Measurements from ENCODE around the gene MAB21L2. TPM values are rescaled to one million over a fixed set of nuclear protein-coding genes. Genes with fewer than 3 reads are reported as not detected.
A peak's percentile ranks its signal among the peaks of the same experiment; 100 is the strongest.

The MAB21L2 gene
- polyA plus RNA-seq, 2 of the 4 experiments (the other 2 are of a cell fraction): not detected

GRCh38 chr4:150567070-150567469 is 14.9 kb upstream of the MAB21L2 start:
- Histone ChIP-seq H3K4me1 (peaks cover 46% of the 10 kb centered on the region), H3K27ac (no peak overlapping the region), H3K9me3 (no peaks in the 10 kb centered on the region), H3K4me2 (no peak overlapping the region), H3K4me3 (no peak overlapping the region)
- DNase-seq (ENCODE audit: low read depth in 1 of 2, low spot score in 1 of 2) (no peak), ATAC-seq (no peak), FAIRE-seq (no peak)
- ChIA-PET POLR2A (no interaction called here), CTCF (no interaction called here)
- TF ChIP-seq POLR2AphosphoS2 (conservative IDR thresholded peaks at IDR 0.05; ENCODE audit: low read length) (no peak), MYC (IDR thresholded peaks at IDR 0.05; ENCODE audit: borderline replicate concordance, low read length) (no peak), E2F6 (IDR thresholded peaks at IDR 0.05; ENCODE audit: borderline replicate concordance, low read depth) (no peak)
- 82% methylated on average over 3 of the region's 3 CpGs for WGBS (ENCODE audit: missing lambda C conversion rate)

DNA sequence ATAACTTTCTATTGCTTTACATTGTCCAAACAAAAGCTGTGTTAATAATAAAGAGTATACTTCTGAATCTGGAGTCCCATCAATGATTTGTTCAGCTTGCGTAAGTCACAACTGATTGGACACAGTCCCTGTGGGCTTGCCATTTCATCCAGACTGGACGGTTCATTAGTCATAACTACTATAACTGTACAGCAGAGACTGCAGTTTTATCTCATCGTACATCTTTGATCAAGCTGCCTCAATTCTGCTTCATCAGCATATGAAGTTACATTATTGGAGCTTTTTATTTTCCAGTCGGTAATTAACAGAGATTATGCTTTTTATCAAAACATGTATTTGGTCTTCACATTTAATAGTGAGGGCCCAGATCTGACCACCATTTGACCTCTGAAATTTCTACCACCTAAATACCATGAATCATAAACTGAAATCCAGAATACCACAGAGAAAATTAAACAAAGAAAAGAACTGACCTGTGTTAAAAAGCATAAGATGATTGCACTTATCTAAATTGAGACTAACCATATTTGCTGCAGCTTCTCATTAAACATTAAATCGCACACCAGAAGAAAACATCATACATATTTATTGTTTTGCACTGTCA is 12.5 kb upstream of the MAB21L2 start:
- FAIRE-seq (peak; percentile 43), ATAC-seq (peak; percentile 98 to 99), DNase-seq (ENCODE audit: low read depth in 1 of 2, low spot score in 1 of 2) (peak; percentile 33 to 82)
- Histone ChIP-seq H3K4me1 (peaks cover 61% of the 10 kb centered on the region), H3K4me2 (peak overlapping the region; percentile 73), H3K27ac (peak overlapping the region; percentile 65 to 85; a peak in 5 of 6 replicates), H3K4me3 (no peak overlapping the region), H3K9me3 (no peaks in the 10 kb centered on the region)
- ChIA-PET CTCF (interaction anchor here (0.6 kb wide), 1 partner anchor 74 kb away, joined by 3 read pairs; no protein-coding TSS in a partner anchor), POLR2A (interaction anchor here (1.1 kb wide), 1 partner anchor 59 kb away, joined by 3 read pairs; no protein-coding TSS in a partner anchor)
- WGBS (ENCODE audit: missing lambda C conversion rate): 4% methylated on average over 5 of the region's 5 CpGs
- TF ChIP-seq ZSCAN20 (CRISPR knock-in tag; IDR thresholded peaks at IDR 0.05): no peak
- TF ChIP-seq ELK1 (IDR thresholded peaks at IDR 0.05; ENCODE audit: low read depth, low read length): no peak
- TF ChIP-seq EHF (CRISPR knock-in tag; IDR thresholded peaks at IDR 0.05): no peak
- no peak for TF ChIP-seq EHMT2 (IDR thresholded peaks at IDR 0.05; ENCODE audit: low read depth)
- TF ChIP-seq BCL3 (IDR thresholded peaks at IDR 0.05): no peak
- TF ChIP-seq CBX8 (IDR thresholded peaks at IDR 0.05): no peak
- no peak for TF ChIP-seq ZC3H11A (IDR thresholded peaks at IDR 0.05)
- TF ChIP-seq HEYL (CRISPR knock-in tag; IDR thresholded peaks at IDR 0.05): no peak
- TF ChIP-seq FOXS1 (CRISPR knock-in tag; IDR thresholded peaks at IDR 0.05): no peak
- TF ChIP-seq RCOR1 (IDR thresholded peaks at IDR 0.05; ENCODE audit: low read depth, low read length): no peak
- TF ChIP-seq CEBPB (IDR thresholded peaks at IDR 0.05): peak; percentile 16 to 79; a peak in 3 of 4 replicates
- TF ChIP-seq JUNB (IDR thresholded peaks at IDR 0.05): peak; percentile 27; the same call in 1 of the 2 replicates
- no peak for TF ChIP-seq RFX5 (IDR thresholded peaks at IDR 0.05)
- TF ChIP-seq, protein P1, sequence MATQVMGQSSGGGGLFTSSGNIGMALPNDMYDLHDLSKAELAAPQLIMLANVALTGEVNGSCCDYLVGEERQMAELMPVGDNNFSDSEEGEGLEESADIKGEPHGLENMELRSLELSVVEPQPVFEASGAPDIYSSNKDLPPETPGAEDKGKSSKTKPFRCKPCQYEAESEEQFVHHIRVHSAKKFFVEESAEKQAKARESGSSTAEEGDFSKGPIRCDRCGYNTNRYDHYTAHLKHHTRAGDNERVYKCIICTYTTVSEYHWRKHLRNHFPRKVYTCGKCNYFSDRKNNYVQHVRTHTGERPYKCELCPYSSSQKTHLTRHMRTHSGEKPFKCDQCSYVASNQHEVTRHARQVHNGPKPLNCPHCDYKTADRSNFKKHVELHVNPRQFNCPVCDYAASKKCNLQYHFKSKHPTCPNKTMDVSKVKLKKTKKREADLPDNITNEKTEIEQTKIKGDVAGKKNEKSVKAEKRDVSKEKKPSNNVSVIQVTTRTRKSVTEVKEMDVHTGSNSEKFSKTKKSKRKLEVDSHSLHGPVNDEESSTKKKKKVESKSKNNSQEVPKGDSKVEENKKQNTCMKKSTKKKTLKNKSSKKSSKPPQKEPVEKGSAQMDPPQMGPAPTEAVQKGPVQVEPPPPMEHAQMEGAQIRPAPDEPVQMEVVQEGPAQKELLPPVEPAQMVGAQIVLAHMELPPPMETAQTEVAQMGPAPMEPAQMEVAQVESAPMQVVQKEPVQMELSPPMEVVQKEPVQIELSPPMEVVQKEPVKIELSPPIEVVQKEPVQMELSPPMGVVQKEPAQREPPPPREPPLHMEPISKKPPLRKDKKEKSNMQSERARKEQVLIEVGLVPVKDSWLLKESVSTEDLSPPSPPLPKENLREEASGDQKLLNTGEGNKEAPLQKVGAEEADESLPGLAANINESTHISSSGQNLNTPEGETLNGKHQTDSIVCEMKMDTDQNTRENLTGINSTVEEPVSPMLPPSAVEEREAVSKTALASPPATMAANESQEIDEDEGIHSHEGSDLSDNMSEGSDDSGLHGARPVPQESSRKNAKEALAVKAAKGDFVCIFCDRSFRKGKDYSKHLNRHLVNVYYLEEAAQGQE (IDR thresholded peaks at IDR 0.05): no peak
- no peak for TF ChIP-seq FOSL2 (IDR thresholded peaks at IDR 0.05)
- TF ChIP-seq FOSL2 (CRISPR knock-in tag; IDR thresholded peaks at IDR 0.05): peak; percentile 46
- no peak for TF ChIP-seq NR3C1 (IDR thresholded peaks at IDR 0.05)
- TF ChIP-seq FOSB (CRISPR knock-in tag; IDR thresholded peaks at IDR 0.05): no peak
- TF ChIP-seq, protein P2, sequence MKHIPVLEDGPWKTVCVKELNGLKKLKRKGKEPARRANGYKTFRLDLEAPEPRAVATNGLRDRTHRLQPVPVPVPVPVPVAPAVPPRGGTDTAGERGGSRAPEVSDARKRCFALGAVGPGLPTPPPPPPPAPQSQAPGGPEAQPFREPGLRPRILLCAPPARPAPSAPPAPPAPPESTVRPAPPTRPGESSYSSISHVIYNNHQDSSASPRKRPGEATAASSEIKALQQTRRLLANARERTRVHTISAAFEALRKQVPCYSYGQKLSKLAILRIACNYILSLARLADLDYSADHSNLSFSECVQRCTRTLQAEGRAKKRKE (CRISPR knock-in tag; IDR thresholded peaks at IDR 0.05; ENCODE audit: low read depth): no peak
- no peak for TF ChIP-seq POLR2AphosphoS2 (conservative IDR thresholded peaks at IDR 0.05; ENCODE audit: low read length)
- peak; percentile 51; the same call in 1 of the 2 replicates for TF ChIP-seq GATA3 (IDR thresholded peaks at IDR 0.05; ENCODE audit: borderline replicate concordance)
- TF ChIP-seq ZNF302 (CRISPR knock-in tag; IDR thresholded peaks at IDR 0.05): no peak
- TF ChIP-seq BHLHE40 (IDR thresholded peaks at IDR 0.05; ENCODE audit: low read depth, low read length): no peak
- peak; percentile 90 for TF ChIP-seq MAFK (IDR thresholded peaks at IDR 0.05; ENCODE audit: partially characterized antibody)
- no peak for TF ChIP-seq PHF8 (IDR thresholded peaks at IDR 0.05; ENCODE audit: borderline replicate concordance, low read depth)
